Caco-2 (cell line): Measurements from ENCODE around the gene NFKB2. TPM values are rescaled to one million over a fixed set of nuclear protein-coding genes. Genes with fewer than 3 reads are reported as not detected.

Source experiments
- microRNA-seq: library from miRNA; unstranded; fragments of <30 nt; microRNA quantifications from one replicate; pipeline ENCODE4 v1.2.0, GENCODE V29; 2022
- total RNA-seq: library from RNA; stranded (reverse); gene quantifications from 2 replicates; pipeline ENCODE4 v1.2.3, GENCODE V29; 2022

NFKB2 gene
- total RNA-seq, 1 experiment from 2014 or later = 36.5 TPM

Small RNAs within 50 kb of the gene (microRNA-seq; reads per million reads assigned to microRNA genes)
- 648 reads per million, percentile 84 among the genes with 10 or more reads in this experiment for gene MIR146B

Other genes starting within 250 kb of the NFKB2 start
- gene NOLC1, start 243.3 kb upstream of the NFKB2 start, total RNA-seq = 137 and 147 TPM in 2 replicates
- gene ELOVL3, start 169.4 kb upstream of the NFKB2 start, total RNA-seq = 1.4 and 2.2 TPM in 2 replicates
- gene PITX3, start 154.2 kb upstream of the NFKB2 start, total RNA-seq = not detected in 2 replicates
- 69.1 and 69.8 TPM in 2 replicates for gene GBF1, start 150.2 kb upstream of the NFKB2 start, total RNA-seq
- gene PSD, start 23.1 kb downstream of the NFKB2 start, total RNA-seq = 2.8 and 3.8 TPM in 2 replicates
- 7.9 and 8.6 TPM in 2 replicates for gene FBXL15, start 25.1 kb downstream of the NFKB2 start, total RNA-seq
- gene CUEDC2, start 36.9 kb downstream of the NFKB2 start, total RNA-seq = 32.1 and 32.6 TPM in 2 replicates
- 0.82 and 0.86 TPM in 2 replicates for gene C10orf95, start 55.8 kb downstream of the NFKB2 start, total RNA-seq
- 65.9 and 69.7 TPM in 2 replicates for gene ACTR1A, start 107.0 kb downstream of the NFKB2 start, total RNA-seq
- gene SUFU, start 108.3 kb downstream of the NFKB2 start, total RNA-seq = 10.6 and 11.4 TPM in 2 replicates
- 40.9 and 44.4 TPM in 2 replicates for gene TRIM8, start 248.8 kb downstream of the NFKB2 start, total RNA-seq